Mucosa of descending colon (tissue), 3 donors: ENCODE results near the gene PTPRD. TPM values are rescaled to one million over a fixed set of nuclear protein-coding genes. Genes with fewer than 3 reads are reported as not detected.

Experiments
- ATAC-seq: fragments of 200-7000 bp; cut with Tn5 transposase; one replicate; pipeline ENCODE4 v1.9.1; 2020; ENCODE audit warnings: mild to moderate bottlenecking, moderate library complexity
- DNase-seq, 3 donors: peaks; one replicate each; pipeline ENCODE4 v3.0.0-alpha.2; 2020
- H3K36me3 ChIP-seq: fragments of 200-600 bp; one replicate; pipeline ENCODE4 v1.8.0; 2021; ENCODE audit warnings: low read depth, mild to moderate bottlenecking
- H3K4me1 ChIP-seq: fragments of 200-600 bp; one replicate; pipeline ENCODE4 v1.8.0; 2021; ENCODE audit warnings: low read depth, mild to moderate bottlenecking
- H3K4me3 ChIP-seq: fragments of 200-600 bp; one replicate; pipeline ENCODE4 v1.8.0; 2021; ENCODE audit warnings: mild to moderate bottlenecking
- H3K9me3 ChIP-seq: fragments of 200-600 bp; one replicate; pipeline ENCODE4 v1.8.0; 2021; ENCODE audit warnings: mild to moderate bottlenecking
- intact Hi-C, 2 donors: fragments of 100-400 bp; cut with DNase I in 1 of 2; cut with micrococcal nuclease in 1 of 2; formaldehyde crosslinking; loops; one replicate each; pipeline versions ENCODE4 v1.11.0 to v1.11.1; 2022; cut with DNase I, micrococcal nuclease
- total RNA-seq, 3 donors: library from RNA; stranded (reverse); fragmentation: NEBNext Ultra II Directional in 2 of 3; extraction: Animal tissue kit (Norgen Biotek cat#: 25700) in 2 of 3; gene quantifications; one replicate each; pipeline versions ENCODE4 v1.2.1 to v1.2.4, GENCODE V29; 2021 to 2023
- TF ChIP-seq, protein P1 (sequence below): fragments of 200-600 bp; IDR thresholded peaks from one replicate; pipeline ENCODE4 v1.8.0; 2022; ENCODE audit warnings: antibody characterized with exemption, mild to moderate bottlenecking
- donor health status: DM: no; HTN: no; CAD: no; lungs with moderate emphysema.
- donor health status: DM: no; HTN: no; CAD: no.
- donor health status: DM: no; HTN: yes; CAD: no.

The PTPRD gene
- total RNA-seq, 3 donors from 2014 or later = 52.7 to 128 (median 113) TPM

- intact Hi-C loops = no loop called here
- Histone ChIP-seq H3K4me1 (no peaks in the 10 kb centered on the region), H3K9me3 (no peaks in the 10 kb centered on the region), H3K4me3 (no peak overlapping the region), H3K36me3 (no peaks in the 10 kb centered on the region)
- ATAC-seq (no peak), DNase-seq (no peak)
- TF ChIP-seq, protein P1, sequence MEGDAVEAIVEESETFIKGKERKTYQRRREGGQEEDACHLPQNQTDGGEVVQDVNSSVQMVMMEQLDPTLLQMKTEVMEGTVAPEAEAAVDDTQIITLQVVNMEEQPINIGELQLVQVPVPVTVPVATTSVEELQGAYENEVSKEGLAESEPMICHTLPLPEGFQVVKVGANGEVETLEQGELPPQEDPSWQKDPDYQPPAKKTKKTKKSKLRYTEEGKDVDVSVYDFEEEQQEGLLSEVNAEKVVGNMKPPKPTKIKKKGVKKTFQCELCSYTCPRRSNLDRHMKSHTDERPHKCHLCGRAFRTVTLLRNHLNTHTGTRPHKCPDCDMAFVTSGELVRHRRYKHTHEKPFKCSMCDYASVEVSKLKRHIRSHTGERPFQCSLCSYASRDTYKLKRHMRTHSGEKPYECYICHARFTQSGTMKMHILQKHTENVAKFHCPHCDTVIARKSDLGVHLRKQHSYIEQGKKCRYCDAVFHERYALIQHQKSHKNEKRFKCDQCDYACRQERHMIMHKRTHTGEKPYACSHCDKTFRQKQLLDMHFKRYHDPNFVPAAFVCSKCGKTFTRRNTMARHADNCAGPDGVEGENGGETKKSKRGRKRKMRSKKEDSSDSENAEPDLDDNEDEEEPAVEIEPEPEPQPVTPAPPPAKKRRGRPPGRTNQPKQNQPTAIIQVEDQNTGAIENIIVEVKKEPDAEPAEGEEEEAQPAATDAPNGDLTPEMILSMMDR = no peak
These were observed 1709.7 kb downstream of the PTPRD start for GRCh38 chr9:8903077-8903476.

- Histone ChIP-seq H3K4me1 (no peaks in the 10 kb centered on the region), H3K9me3 (no peaks in the 10 kb centered on the region), H3K36me3 (no peaks in the 10 kb centered on the region), H3K4me3 (no peak overlapping the region)
- intact Hi-C loops = no loop called here
- ATAC-seq (no peak), DNase-seq (no peak)
- TF ChIP-seq, protein P1 = no peak
These were observed 1711.7 kb downstream of the PTPRD start for GRCh38 chr9:8901146-8901545.

- DNase-seq (no peak), ATAC-seq (no peak)
- no peaks in the 10 kb centered on the region for H3K36me3 ChIP-seq
- TF ChIP-seq, protein P1 = no peak
- intact Hi-C loops = no loop called here
- no peaks in the 10 kb centered on the region for H3K4me1 ChIP-seq
- no peak overlapping the region for H3K4me3 ChIP-seq
- H3K9me3 ChIP-seq = no peaks in the 10 kb centered on the region
These were observed 1713.3 kb downstream of the PTPRD start for GRCh38 chr9:8899511-8899910.

DNA sequence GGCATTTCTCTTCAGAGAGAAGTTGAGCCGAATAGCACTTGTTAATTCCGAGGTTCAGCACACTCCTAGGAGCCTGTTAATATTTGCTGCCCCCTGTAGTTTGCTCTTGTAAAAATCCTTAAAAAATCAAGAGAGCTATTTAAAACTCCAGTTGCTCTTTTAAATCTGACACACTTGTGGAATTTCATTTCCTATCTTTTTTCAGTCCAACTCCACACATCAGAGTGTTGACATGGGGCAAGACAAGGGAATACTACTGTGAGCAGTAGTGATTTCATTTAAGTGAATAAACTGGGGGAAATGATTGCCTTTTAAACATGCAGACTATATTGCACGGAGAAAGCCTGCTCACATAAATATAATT, 1717.0 kb downstream of the PTPRD start:
- H3K4me1 ChIP-seq = no peaks in the 10 kb centered on the region
- no peak overlapping the region for H3K4me3 ChIP-seq
- TF ChIP-seq, protein P1 = no peak
- ATAC-seq (peak; percentile 73), DNase-seq (peak in 1 of 3 donors; percentile 36)
- H3K9me3 ChIP-seq = no peaks in the 10 kb centered on the region
- intact Hi-C loops = no loop called here
- no peaks in the 10 kb centered on the region for H3K36me3 ChIP-seq

DNA sequence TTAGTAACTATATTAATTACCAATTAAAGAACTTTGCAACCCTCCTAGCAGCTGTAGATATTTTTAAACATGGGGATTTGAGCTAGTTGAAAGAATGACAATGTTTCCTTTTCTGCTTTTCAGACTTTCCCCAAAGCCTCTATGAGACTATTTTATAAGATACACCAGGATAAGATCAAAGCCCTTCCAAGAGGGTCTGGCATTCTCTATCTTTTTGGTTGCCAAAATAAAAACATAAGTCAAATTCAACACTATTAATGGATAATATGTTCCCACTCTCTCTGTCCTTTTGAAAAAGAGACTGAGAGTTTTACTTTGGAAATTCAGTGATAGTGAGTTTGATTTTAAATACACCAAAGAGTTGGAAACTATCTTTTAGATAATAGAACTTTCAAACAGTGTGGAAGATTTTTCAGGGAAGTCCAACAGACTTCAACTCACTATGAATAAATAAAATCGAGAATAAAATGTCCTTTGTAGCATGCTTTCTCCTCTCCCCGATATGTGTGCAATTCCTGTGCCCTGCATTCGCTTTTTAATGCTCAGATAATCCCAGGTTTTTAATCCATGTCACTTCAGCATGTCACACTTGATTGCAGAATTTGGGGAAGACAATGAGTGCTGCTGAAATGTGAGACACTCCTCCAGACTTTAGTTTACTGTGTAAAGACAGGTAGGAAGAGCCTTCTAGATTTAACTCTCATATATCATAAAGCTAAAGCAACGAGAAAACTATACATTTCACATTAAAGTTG, 1717.5 kb downstream of the PTPRD start:
- no peaks in the 10 kb centered on the region for H3K9me3 ChIP-seq
- H3K4me3 ChIP-seq = no peak overlapping the region
- H3K4me1 ChIP-seq = no peaks in the 10 kb centered on the region
- TF ChIP-seq, protein P1 = no peak
- DNase-seq (no peak), ATAC-seq (no peak)
- no peaks in the 10 kb centered on the region for H3K36me3 ChIP-seq
- intact Hi-C loops = no loop called here
